ENCODE results near the gene CARD11.

The CARD11 gene

GRCh38 chr7:2894118-2894940 is 149.3 kb downstream of the CARD11 start:
- peak; percentile 27 for DNase-seq

- no peak for DNase-seq
Measured at GRCh38 chr7:2893411-2893861, 150.2 kb downstream of the CARD11 start.

GRCh38 chr7:2892549-2892948 is 151.1 kb downstream of the CARD11 start:
- DNase-seq = no peak

GRCh38 chr7:2887816-2888215 is 155.9 kb downstream of the CARD11 start:
- no peak for DNase-seq

- DNase-seq = peak; percentile 37
Measured at GRCh38 chr7:2886900-2887299, 156.8 kb downstream of the CARD11 start.

- DNase-seq = no peak
Measured at GRCh38 chr7:2886391-2886790, 157.3 kb downstream of the CARD11 start.

GRCh38 chr7:2884161-2884560 is 159.5 kb downstream of the CARD11 start:
- no peak for DNase-seq

GRCh38 chr7:2883101-2883500 is 160.6 kb downstream of the CARD11 start:
- no peak for DNase-seq

GRCh38 chr7:2882111-2882510 is 161.6 kb downstream of the CARD11 start:
- no peak for DNase-seq

- no peak for DNase-seq
Measured at GRCh38 chr7:2880874-2881533, 162.7 kb downstream of the CARD11 start.

GRCh38 chr7:2880051-2880450 is 163.6 kb downstream of the CARD11 start:
- no peak for DNase-seq

- DNase-seq = no peak
Measured at GRCh38 chr7:2879354-2879753, 164.3 kb downstream of the CARD11 start.

- DNase-seq = no peak
Measured at GRCh38 chr7:2878306-2878705, 165.4 kb downstream of the CARD11 start.

GRCh38 chr7:2876031-2876731 is 167.5 kb downstream of the CARD11 start:
- DNase-seq = no peak

GRCh38 chr7:2873686-2874551 is 169.7 kb downstream of the CARD11 start:
- no peak for DNase-seq

- DNase-seq = no peak
Measured at GRCh38 chr7:2873146-2873545, 170.5 kb downstream of the CARD11 start.

GRCh38 chr7:2872296-2872874 is 171.3 kb downstream of the CARD11 start:
- no peak for DNase-seq

GRCh38 chr7:2870471-2870931 is 173.2 kb downstream of the CARD11 start:
- DNase-seq = peak; percentile 32

- no peak for DNase-seq
Measured at GRCh38 chr7:2869981-2870380, 173.7 kb downstream of the CARD11 start.

- DNase-seq = no peak
Measured at GRCh38 chr7:2866601-2867000, 177.1 kb downstream of the CARD11 start.

GRCh38 chr7:2864999-2865670 is 178.5 kb downstream of the CARD11 start:
- peak; percentile 70 for DNase-seq
